HG03025 (cell line): ENCODE results near the gene DIPK1A.

ENCODE experiments used
- ATAC-seq: cut with Tn5 transposase; IDR thresholded peaks from one replicate; pipeline ENCODE4 v1.9.1; 2021; ENCODE audit warnings: mild to moderate bottlenecking, moderate library complexity; ENCODE audit not compliant: unreplicated experiment, low FRiP score

DIPK1A gene

DNA sequence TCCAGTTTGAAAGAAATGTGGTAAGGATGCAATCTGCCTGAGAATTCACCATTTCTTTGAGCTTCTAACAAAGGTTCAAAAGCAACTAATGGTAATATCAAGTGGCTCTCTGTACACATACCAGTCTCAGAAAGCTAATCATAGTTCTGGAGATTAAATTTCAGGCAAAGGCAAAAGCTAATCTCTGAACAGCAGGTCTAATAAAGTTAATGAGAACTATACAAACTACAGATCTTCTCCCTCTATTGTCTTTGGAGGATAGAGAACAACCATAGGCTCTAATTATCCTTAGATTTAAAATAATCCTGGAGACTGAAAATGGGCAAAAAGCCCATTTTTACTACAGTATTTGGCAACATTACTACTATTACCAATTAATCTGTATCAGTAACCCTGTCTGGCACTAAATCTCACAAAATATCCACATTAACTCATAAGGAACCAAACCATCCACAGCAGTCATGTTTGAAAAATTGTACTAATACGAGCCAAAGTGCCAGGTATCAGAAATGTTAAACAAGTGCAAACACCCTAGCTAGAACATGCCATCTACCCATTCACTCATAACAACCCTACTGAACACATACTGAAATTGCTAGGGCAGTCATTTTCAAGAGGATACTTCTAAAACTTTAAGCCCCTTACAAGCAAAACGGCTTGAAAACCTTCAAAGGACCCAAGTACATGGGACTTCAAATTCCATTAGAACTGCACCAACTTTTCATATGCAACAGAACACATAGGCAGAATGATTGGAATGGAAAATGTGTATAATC, 4.8 kb downstream of the DIPK1A start:
- ATAC-seq: no peak

DNA sequence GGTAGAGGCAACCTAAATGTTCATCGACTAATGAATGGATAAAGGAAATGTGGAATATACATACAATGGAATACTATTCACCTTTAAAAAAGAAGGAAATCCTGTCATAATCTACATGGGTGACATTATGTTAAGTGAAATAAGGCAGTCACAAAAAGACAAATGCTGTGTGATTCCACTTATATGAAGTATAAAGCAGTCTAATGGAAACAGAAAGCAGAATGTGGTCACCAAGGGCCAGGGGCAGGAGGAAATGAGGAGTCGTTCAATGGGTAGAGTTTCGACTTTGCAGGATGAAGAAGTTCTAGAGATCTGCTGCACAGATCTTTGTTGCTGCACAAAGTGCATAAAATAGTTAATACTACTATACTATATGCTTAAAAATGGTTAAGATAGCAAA, 7.8 kb downstream of the DIPK1A start:
- ATAC-seq: peak; percentile 50

DNA sequence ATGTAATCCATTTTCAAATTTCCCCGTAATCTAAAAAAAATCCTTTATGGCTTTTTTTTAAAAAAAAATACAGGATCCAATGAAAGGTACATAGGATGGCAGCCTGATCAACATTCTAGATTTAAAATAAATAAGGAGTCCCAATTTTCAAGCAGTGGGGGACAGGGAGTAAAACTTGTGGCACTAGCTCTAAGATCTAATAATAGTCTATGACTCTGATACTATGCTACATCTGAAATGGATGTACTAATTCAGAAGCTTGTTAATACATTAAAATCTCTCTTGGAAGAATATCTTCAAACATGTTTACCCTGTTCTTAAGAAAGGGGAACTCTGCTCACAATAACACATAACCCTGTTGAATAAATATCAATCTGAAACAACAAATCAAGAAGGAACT, 8.5 kb downstream of the DIPK1A start:
- no peak for ATAC-seq

DNA sequence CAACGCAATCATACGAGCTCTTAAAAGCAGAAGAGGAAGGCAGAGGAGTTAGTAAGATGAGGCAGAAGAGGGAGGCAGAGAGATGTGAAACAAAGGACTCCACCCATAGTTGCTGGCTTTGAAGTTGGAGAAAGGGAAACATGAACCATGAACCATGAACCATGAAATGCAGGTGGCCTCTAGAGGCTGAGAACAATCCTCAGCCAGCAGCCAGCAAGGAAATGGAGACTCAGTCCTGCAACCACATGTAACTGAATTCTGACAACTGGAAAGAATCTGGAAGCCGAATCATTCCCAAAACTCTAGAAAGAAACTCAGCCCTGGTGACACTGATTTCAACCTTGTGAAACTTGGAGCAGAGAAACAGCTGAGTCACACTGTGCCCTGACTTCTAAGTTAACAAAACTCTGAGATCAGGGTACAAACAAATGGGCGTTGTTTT, 10.1 kb downstream of the DIPK1A start:
- ATAC-seq: peak; percentile 58

DNA sequence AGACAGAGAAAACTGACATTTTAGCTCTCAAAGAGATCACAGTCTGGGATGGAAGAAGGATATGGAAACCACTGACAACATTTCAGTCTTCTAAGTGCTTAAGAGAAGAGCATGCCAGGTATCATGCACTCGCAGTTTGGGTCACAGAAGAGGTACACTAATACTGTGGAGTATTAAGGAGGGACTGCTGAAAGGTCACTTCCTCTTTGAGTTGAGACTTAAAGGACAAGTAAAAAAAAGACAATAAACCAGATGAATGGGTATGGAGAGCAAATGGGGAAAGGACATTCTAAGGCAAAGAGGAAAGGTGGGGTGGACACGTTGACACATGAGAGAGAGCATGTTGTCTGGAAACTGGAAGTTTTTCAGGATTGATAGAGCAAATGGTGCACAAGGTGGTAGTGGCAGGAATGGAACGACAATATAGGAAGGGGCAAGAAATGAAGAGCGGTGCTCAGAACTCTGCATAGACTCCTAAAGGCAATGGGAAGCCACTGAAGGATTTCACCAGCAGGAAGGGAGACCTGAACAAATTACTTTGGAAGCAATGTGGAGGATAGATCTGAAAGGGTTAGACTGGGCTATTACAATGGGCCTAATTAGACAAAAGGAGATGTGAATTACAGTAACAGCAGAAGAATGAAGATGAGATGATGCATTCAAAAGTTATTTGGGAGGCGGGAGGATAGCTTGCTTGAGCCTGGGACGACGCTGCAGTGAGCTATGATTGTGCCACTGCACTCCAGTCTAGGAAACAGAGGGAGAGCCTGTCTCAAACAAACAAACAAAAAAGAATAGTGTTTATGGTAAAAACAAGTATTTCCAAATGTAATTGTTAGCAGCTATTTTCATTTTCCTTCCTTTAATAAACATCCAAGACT, 11.1 kb downstream of the DIPK1A start:
- ATAC-seq: no peak

DNA sequence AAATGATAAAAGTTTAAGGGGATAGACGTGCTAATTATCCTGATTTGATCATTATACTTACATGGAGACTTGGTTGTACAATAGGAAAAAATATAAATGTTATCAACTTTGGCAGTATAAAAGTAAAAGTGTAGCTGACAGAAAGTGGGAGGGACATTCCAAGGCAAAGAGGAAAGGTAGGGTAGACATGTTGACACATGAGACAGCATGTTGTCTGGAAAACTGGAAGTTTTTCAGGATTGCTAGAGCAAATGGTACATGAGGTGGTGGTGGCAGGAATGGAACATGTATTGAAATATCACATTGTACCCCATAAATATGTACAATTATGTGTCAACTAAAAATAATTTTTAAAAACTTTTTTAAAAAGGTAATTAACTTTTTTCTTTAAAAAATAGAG, 13.2 kb downstream of the DIPK1A start:
- ATAC-seq: no peak

DNA sequence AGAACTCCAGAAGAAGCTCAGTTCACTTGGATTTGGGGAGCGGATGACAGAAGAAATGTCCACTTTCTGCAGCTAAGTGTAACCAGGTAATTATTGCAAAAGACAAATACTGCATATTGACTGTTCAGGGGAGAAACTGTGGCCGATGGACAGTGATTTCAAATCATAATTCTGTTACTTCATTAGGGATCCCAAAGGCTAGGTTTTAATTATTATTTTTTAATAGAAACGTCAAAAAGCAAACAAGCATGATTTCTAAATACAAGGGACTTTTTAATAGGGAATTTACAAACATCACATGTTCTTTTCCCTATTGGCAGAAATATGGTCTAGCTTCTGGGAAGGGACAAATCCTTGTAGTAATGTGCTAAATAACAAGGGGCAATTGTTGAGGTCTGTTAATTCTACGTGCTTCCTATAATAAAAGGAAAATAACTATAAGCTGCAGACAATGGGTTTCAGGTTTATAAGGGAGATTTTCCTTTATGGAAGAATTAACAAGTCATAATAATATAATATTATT, 15.5 kb downstream of the DIPK1A start:
- ATAC-seq: no peak

DNA sequence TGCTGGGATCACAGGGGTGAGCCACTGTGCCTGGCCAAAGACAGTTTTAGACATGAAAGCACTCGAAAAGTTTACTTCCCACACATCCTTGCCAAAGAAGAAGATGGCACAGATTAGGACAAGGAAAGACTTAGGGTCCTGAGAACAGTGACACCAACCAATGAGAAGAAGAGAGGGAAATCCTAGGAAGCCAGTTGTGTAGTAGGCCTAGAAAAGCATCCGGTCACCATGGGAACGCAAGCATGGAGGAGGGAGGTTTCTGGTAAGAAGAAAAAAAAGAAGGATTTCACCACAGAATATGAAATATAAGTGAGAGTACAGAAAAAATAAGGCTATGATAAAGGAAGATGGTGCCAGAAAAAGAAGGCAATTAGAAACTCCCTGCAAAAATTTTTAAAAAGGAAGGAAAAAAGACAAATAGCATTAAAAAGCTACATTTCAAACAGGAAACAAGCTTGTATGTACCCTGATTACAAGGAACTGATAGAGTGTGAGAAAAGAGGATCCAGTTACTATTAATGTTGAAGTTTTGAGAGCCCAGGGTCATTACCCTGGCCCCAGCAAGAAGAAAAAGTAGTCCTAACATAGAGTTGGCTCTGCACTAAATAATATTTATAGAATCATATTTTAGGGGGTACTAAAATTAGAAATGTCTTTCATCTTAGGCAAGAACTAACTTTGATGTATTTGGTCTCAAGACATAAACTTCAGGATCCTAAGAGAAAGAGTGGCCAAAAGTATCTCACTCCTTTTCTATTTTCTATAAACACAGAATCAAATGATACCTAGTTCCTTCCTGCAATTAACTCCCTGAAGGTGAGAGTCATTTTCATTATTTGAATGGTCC, 16.1 kb downstream of the DIPK1A start:
- ATAC-seq: no peak

DNA sequence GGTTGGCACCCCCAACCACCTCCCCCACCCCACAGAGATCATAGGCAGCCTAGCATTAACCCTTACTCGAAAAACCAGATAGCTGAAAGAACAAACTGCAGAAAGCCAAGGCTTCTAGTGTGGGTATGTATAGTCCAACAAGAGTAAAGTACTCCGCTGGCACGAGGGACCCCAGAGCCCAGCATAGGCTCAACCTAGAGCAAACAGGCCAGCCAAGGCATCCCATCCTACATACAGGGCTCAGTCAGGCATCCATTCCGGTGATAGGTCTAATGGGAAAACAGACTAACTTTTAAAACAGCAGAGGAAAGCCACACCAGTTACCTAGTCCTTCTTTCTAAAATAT, 17.8 kb downstream of the DIPK1A start:
- no peak for ATAC-seq

DNA sequence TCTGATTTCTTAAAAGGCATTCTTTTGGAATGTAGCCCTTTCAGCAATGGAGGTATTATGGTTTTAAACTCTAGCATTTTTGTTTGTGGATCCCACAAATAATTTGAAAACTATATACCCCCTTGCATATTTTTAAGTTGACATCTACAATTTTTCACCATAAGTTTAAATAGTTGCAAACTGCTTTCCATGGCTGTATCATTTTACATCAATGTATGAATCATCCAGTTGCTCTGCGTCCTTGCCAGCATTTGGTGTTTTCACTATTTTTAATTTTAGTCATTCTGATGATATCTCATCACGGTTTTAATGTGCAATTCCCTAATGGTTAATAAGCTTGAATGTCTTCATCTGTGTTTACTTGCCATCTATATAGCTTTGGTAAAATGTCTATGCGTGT, 20.7 kb downstream of the DIPK1A start:
- no peak for ATAC-seq

DNA sequence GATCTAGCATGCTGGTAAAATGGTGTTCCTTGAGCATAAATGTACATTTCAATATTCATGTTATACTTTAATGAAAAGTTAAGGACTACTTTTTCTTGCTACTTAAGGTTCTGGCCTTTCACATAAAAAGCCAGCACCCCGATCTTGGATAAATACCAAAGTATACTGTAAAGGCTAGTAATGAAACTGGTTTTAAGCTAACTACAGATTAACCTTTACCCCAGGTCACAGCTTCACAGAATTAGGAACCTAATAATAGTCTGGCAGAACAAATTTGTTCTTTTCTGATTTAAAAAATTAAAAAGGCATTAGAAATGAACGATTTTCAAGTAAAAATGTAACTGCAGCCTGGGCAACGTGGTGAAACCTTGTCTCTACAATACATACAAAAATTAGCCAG, 23.5 kb downstream of the DIPK1A start:
- no peak for ATAC-seq

DNA sequence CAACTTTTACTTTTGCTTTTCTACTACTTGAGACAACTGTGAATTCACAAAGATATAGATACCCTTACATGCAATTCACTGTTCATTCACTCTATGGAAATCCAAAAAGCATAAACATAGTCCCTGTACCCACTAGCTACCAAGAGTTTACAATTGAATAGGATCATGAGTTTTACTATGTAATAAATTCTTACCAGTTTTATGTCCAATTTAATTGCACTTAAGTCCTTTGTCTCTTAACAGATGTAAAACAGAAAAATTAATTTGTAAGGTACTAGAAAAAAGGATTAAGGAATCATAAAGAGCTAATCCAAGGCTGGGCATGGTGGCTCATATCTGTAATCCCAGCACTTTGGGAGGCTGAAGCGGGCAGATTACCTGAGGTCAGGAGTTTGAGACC, 24.4 kb downstream of the DIPK1A start:
- ATAC-seq: no peak

DNA sequence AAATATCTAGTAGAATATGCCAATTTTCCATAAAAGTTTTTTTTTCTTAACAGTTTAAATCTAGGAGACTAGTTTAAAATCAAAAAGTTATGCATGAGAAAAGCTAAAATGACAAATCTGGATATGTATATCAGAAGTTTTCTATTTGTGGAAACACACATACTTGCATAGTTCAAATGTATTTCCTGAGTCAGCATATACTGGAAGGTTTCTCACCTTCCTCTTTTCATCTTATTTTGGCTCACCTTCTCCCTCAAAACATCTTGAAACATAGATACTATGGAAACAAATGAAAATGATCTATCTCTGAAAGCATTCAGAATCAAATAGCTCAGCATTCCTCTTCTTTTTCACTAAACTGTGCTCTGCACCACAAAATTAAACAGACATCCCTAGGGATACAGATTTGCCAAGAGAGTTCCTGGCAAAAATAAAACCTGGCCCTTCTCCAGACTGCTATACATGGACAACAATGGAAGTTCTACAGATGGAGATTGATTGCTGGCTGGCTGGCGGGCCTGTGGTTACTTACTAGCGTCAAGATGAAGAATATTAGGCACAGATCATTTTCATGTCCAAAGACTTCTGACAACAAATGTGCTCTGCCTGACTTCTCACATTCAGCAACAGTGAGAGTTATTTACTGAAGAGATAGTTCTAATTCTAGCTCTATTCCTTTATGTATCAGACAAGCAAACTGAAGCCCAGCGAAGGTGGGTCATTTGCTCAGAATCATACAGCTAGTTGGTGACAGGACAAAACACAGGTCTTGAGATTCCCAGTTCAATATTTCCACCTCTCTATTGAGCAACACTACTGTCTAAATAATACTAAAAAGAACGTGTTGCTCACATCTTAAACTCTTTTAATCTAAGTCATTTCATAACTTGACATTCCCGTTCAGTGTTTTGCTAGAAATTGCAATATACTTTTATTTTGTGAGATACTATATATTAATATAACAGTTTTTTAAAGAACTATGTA, 26.6 kb downstream of the DIPK1A start:
- ATAC-seq: no peak

DNA sequence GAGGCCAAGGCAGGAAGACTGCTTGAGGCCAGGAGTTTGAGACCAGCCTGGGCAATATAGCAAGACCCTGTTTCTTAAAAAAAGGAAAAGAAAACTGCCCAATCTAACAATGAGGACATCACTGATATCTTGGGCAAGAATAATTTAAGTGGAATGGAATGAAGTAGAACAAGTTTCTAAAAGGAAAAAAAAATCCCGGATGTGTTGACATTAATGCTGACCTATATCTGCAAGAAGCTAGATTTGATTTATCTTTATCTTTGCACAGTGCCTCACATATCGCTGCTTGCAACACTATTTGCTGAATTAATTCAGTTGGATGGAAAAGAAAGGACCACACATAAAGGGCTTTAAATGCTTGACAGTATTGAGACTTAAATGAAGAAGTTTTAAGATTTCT, 27.8 kb downstream of the DIPK1A start:
- no peak for ATAC-seq

DNA sequence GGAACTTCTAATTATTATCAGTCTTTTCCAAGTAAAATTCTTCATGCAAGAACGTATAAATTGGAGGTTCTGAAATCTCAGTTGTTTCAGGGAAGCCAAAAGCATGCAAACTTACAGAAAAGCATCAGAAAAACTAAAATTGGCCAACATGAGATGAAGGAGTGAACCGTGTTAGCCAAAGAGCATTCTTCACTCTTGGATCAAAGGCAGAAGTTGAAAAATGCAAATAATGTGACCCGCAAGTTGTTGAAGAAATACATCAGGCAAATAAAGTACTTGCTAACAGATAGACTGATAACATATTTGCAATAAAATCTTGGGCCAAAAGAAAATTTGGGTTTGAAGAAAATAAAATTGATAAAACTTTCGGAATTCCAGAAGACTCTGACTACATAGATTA, 29.6 kb downstream of the DIPK1A start:
- no peak for ATAC-seq

DNA sequence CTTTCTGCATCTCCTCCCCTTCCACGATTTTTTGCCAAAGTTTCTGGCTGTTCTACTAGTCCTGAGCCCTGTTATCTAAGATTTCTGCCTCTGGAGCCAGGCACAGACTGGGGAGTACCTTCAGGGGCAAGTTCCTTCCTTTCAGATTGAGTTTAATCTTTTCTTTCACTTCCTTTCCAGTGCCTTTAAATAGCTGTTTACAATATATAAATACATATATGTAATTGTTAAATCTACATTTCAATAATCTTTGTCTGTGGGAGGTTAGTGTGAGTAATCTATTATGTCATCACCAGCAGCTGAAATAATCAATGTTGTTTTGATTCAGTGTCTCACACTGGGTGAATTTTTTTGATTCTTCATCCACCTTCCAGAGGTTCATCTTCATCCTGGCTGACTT, 31.8 kb downstream of the DIPK1A start:
- no peak for ATAC-seq

DNA sequence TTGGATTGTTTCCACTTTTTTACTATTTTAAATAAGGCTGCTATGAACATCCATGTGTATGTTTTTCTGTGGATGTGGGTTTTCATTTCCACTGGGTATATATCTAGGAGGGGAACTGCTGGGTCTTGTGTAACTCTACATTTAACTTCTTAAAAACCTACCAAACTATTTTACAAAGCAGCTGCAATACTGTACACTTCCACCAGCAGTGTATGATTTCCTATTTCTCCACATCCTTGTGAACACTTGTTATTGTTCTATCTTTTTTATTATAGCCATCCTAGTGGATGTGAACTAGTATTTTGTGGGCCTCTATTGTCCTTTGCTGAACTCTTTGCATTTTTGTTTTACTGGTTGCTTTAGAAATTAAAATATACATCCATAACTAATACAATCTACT, 33.4 kb downstream of the DIPK1A start:
- ATAC-seq: no peak

DNA sequence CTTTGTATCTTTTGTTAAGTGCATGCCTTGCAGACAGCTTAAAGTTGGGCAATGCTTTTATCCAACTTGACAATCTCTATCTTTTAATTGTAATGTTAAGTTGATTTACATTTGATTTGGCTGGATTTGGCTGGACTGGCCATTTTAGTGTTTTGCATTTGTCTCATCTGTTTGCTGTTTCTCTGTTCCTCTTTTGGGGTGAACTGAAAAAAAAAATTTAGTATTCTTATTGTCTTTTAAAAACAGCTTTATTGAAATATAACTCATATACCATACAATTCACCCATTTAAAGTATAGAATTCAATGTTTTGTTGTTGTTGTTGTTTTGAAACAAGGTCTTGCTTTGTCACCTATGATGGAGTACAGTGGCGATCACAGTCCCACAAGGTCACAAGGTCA, 34.4 kb downstream of the DIPK1A start:
- ATAC-seq: no peak

DNA sequence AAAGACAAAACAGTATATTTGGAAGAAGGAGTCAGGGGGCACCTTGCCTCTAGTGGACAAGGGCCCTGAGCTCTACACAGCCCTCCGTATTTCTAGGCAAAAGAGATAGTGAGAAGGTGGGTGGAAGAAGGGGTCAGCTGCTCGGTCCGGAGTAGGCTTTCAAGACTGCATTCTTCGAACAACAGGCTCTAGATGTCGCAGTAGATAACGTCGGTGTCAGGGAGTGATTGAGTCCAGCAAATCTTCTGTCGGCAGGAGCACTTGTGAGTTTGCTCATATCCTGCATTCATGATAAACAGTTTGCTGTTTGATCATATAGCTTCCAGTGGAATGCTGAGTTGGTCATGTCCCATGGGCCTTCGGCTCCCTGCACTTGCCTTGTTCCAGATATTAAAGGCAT, 36.8 kb downstream of the DIPK1A start:
- ATAC-seq: no peak

DNA sequence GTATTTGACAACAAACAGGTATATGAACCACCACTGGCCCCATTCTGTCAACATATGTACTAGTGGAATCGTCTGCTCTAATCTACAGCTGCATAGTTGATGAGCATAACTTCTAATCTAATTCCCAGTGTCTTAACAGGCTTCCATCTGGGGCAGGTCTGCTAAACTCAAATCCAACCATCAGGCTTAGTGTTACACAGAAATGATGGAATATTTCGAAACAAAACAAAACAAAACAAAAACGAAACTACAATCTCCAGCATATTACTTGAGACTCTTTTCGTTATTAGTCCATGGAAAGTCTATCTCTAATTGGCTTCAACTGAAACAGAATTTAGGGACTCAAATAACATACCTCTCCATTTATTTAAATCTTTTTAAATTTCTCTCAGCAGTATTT, 37.6 kb downstream of the DIPK1A start:
- no peak for ATAC-seq
